Osteoblast (primary cell): ENCODE measurements around the gene TMEM272. TPM values are rescaled to one million over a fixed set of nuclear protein-coding genes. Genes with fewer than 3 reads are reported as not detected.

Experiments
- DNase-seq: peaks from one replicate; pipeline ENCODE4 v3.0.0; 2011; ENCODE audit warnings: low spot score, mixed read lengths; ENCODE audit not compliant: insufficient read length; ENCODE audit errors: missing footprints
- H2AFZ ChIP-seq: 2 replicates; pipeline ENCODE4 v1.6.0; 2011; ENCODE audit warnings: mild to moderate bottlenecking, low read length
- H3K27ac ChIP-seq: 2 replicates; pipeline ENCODE4 v1.5.1; 2011; ENCODE audit warnings: mild to moderate bottlenecking, low read depth, low read length, moderate library complexity
- H3K27me3 ChIP-seq: 2 replicates; pipeline ENCODE4 v1.6.0; 2012; ENCODE audit warnings: mild to moderate bottlenecking, control low read depth, inconsistent platforms, low read length, moderate library complexity; ENCODE audit not compliant: insufficient read depth
- H3K36me3 ChIP-seq: 2 replicates; pipeline ENCODE4 v1.5.1; 2011; ENCODE audit warnings: mild to moderate bottlenecking, low read length, control low read depth, moderate library complexity; ENCODE audit not compliant: insufficient read depth
- H3K4me1 ChIP-seq: 2 replicates; pipeline ENCODE4 v1.5.1; 2011; ENCODE audit warnings: mild to moderate bottlenecking, low read length, control low read depth, moderate library complexity; ENCODE audit not compliant: insufficient read depth
- H3K4me2 ChIP-seq: 2 replicates; pipeline ENCODE4 v1.6.0; 2011; ENCODE audit warnings: mild to moderate bottlenecking, low read length; ENCODE audit not compliant: insufficient read depth
- H3K4me3 ChIP-seq: fragments of 200-600 bp; sonication (generic); 3 replicates; pipeline ENCODE4 v1.5.1; 2012; ENCODE audit warnings: mild to moderate bottlenecking, low read length, inconsistent platforms; ENCODE audit not compliant: insufficient read depth
- H3K79me2 ChIP-seq: 2 replicates; pipeline ENCODE4 v1.6.0; 2012; ENCODE audit warnings: mild to moderate bottlenecking, low read length, control low read depth, inconsistent platforms; ENCODE audit not compliant: insufficient read depth
- H3K9me3 ChIP-seq: 2 replicates; pipeline ENCODE4 v1.5.1; 2011; ENCODE audit warnings: low read depth, low read length, control low read depth
- H4K20me1 ChIP-seq: 2 replicates; pipeline ENCODE4 v1.6.0; 2012; ENCODE audit warnings: mild to moderate bottlenecking, low read length, control low read depth; ENCODE audit not compliant: insufficient read depth
- total RNA-seq: library from RNA; depleted of rRNA; stranded (reverse); fragments of >200 nt; gene quantifications from 2 replicates; pipeline ENCODE4 v1.2.3, GENCODE V29; 2012
- TF ChIP-seq, protein P1 (sequence below): IDR thresholded peaks from 2 replicates; pipeline ENCODE4 v1.5.1; 2011; ENCODE audit warnings: mild to moderate bottlenecking, low read depth, low read length, moderate library complexity; ENCODE audit errors: extremely low read depth

Gene TMEM272
- total RNA-seq, 1 donor = not detected

- Histone ChIP-seq H3K36me3 (no peaks in the 10 kb centered on the region), H2AFZ (no peak overlapping the region), H3K4me2 (no peak overlapping the region), H3K27me3 (peaks cover 47% of the 10 kb centered on the region), H3K27ac (no peak overlapping the region), H3K4me1 (no peaks in the 10 kb centered on the region), H3K4me3 (no peak overlapping the region), H3K79me2 (no peaks in the 10 kb centered on the region), H4K20me1 (no peaks in the 10 kb centered on the region), H3K9me3 (no peaks in the 10 kb centered on the region)
- DNase-seq = no peak
- TF ChIP-seq, protein P1, sequence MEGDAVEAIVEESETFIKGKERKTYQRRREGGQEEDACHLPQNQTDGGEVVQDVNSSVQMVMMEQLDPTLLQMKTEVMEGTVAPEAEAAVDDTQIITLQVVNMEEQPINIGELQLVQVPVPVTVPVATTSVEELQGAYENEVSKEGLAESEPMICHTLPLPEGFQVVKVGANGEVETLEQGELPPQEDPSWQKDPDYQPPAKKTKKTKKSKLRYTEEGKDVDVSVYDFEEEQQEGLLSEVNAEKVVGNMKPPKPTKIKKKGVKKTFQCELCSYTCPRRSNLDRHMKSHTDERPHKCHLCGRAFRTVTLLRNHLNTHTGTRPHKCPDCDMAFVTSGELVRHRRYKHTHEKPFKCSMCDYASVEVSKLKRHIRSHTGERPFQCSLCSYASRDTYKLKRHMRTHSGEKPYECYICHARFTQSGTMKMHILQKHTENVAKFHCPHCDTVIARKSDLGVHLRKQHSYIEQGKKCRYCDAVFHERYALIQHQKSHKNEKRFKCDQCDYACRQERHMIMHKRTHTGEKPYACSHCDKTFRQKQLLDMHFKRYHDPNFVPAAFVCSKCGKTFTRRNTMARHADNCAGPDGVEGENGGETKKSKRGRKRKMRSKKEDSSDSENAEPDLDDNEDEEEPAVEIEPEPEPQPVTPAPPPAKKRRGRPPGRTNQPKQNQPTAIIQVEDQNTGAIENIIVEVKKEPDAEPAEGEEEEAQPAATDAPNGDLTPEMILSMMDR = no peak
Measured at GRCh38 chr13:51828730-51829567, 16.0 kb downstream of the TMEM272 start.

DNA sequence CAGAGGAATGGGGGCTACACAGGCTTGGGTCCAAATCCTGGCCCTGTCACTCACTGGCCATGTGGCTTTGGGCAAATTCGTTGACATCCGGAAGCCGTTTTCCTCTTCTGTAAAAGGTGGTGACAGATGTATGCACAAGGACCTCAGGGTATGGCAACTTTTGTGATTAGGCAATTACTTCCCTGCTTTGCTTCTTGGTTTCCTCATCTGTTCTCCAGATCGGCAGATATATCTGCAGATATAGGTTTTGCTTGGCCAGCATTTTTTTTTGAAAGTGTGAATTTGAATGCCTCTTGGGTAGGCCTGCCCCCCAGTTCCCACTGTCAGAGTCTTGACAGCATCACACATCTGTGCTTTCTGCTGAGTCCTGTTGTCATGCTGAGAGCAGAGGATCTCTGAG, 17.7 kb downstream of the TMEM272 start:
- no peak overlapping the region for H3K27ac ChIP-seq
- no peak for DNase-seq
- H2AFZ ChIP-seq = no peak overlapping the region
- H3K27me3 ChIP-seq = peaks cover 42% of the 10 kb centered on the region
- H3K4me1 ChIP-seq = no peaks in the 10 kb centered on the region
- H3K4me2 ChIP-seq = no peak overlapping the region
- H3K36me3 ChIP-seq = no peaks in the 10 kb centered on the region
- H4K20me1 ChIP-seq = no peaks in the 10 kb centered on the region
- H3K4me3 ChIP-seq = no peak overlapping the region
- TF ChIP-seq, protein P1 = no peak
- H3K9me3 ChIP-seq = no peaks in the 10 kb centered on the region
- no peaks in the 10 kb centered on the region for H3K79me2 ChIP-seq

GRCh38 chr13:51826606-51827005, 18.4 kb downstream of the TMEM272 start:
- no peak overlapping the region for H3K4me2 ChIP-seq
- no peaks in the 10 kb centered on the region for H3K36me3 ChIP-seq
- H3K4me3 ChIP-seq = no peak overlapping the region
- H3K79me2 ChIP-seq = no peaks in the 10 kb centered on the region
- DNase-seq = no peak
- no peak overlapping the region for H3K27ac ChIP-seq
- no peak overlapping the region for H2AFZ ChIP-seq
- no peaks in the 10 kb centered on the region for H4K20me1 ChIP-seq
- TF ChIP-seq, protein P1 = no peak
- H3K27me3 ChIP-seq = peaks cover 46% of the 10 kb centered on the region
- H3K4me1 ChIP-seq = no peaks in the 10 kb centered on the region
- H3K9me3 ChIP-seq = no peaks in the 10 kb centered on the region

GRCh38 chr13:51825681-51826254, 19.2 kb downstream of the TMEM272 start:
- no peak overlapping the region for H3K4me2 ChIP-seq
- H3K4me1 ChIP-seq = no peaks in the 10 kb centered on the region
- no peaks in the 10 kb centered on the region for H4K20me1 ChIP-seq
- H3K79me2 ChIP-seq = no peaks in the 10 kb centered on the region
- H2AFZ ChIP-seq = no peak overlapping the region
- H3K9me3 ChIP-seq = no peaks in the 10 kb centered on the region
- DNase-seq = no peak
- peaks cover 51% of the 10 kb centered on the region for H3K27me3 ChIP-seq
- no peak overlapping the region for H3K4me3 ChIP-seq
- H3K36me3 ChIP-seq = no peaks in the 10 kb centered on the region
- no peak overlapping the region for H3K27ac ChIP-seq
- TF ChIP-seq, protein P1 = no peak
